Superior temporal gyrus (tissue), 1 donor: ENCODE measurements around the gene KLK12.

Experiments used
- DNase-seq: peaks from one replicate; pipeline ENCODE4 v3.0.0-alpha.2; 2016; ENCODE audit errors: extremely low spot score

Gene KLK12

DNA sequence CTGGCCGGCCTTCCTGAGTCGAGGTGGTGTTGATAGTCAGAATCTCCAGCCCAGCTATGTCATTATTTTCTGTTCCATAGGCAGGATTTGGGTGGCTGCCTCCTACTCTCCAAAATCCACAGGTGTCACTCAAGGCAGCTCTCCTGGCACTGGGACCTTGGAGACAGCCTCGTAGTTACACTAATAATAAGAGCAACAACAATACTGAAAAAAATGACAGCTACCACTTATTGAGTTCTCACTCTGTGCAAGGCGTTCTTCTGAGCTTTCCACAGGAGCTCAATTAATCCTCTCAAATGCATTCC is 12.2 kb upstream of the KLK12 start:
- DNase-seq: no peak

DNA sequence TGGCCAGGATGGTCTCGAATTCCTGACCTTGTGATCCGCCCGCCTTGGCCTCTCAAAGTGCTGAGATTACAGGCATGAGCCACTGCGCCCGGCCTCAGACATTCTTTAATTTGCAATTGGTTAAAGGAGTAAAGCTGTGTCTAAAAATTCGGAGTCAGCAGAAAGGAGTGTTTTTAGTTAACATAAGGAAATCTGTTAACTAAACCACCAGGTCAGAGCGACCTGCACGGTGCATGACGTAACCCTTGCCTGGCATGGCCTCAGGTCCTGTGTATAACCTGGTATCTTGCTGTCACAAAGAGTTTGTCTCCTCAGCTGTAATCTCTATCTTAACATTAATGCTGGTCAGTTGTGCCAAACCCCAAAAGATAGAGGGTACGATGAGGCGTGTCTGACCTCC is 9.5 kb upstream of the KLK12 start:
- DNase-seq: no peak

DNA sequence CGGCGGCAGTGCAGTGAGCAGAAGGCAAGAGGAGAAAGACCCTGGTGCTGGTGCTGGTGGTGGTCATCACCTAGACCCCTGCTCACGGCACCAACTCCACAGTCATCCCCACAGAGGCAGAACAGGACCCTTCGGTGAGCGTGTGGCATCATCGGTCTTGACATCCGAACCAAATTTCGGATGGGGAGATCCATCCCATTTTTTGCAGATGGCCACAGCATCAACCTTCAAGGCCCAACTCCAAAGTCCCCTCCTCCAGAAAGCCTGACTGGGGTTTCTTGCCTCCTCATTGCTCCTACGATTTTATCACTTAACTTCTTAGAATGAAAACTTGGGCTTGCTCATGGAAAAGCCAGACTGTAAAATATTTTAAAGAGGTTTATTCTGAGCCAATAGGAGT is 8.7 kb upstream of the KLK12 start:
- no peak for DNase-seq

DNA sequence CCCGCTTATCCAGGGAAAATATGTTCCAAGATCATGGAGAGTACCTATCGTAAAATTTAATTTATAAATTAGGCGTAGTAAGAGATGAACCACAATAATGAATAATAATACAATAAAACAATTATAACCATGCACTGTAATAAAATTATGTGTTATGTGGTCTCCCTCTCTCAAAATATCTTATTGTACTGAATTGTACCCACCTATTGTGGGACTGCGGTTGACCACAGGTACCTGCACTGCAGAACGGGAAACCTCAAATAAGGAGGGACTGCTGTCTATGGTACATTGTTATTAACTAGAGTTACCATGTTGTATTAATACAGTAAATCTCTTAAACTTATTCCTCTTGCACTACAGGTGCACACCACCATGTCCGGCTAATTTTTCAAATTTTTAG is 5.3 kb upstream of the KLK12 start:
- no peak for DNase-seq

DNA sequence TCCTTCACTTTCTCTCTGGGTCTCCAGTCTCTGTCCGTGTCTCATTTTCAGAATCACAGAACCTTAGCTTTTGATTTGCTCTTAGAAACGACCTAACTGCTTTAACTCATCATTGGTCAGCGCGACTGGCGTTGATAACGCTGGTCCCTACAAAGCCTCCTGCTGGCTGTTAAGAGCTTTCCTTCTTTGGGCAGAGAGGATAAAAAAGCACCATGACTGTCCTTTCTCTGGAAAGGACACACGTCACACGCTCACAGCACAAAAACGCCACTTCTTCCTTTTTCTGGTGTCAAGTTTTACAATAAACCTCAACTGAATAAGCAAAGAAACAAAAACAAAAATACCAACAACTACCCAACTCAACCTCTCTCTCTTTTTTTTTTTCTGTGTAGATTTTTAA is 1.7 kb upstream of the KLK12 start:
- DNase-seq: no peak

DNA sequence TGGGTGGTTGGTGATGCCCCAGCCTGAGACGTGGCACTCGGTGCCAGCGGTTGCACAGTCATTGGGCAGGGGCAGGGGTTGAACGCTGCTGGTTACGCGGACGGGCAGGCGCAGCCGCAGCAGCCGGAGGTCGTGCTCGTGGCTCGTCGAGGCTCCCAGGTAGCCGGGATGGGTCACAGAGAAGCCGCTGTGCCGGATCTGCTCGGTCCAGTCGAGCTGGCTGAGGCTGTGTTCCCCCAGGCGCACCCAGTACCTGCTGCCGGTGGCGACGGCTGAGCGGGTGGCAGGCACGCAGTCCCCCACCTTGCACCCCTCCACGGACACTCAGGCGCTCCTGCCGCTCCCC is 2.9 kb downstream of the KLK12 start:
- DNase-seq: no peak

DNA sequence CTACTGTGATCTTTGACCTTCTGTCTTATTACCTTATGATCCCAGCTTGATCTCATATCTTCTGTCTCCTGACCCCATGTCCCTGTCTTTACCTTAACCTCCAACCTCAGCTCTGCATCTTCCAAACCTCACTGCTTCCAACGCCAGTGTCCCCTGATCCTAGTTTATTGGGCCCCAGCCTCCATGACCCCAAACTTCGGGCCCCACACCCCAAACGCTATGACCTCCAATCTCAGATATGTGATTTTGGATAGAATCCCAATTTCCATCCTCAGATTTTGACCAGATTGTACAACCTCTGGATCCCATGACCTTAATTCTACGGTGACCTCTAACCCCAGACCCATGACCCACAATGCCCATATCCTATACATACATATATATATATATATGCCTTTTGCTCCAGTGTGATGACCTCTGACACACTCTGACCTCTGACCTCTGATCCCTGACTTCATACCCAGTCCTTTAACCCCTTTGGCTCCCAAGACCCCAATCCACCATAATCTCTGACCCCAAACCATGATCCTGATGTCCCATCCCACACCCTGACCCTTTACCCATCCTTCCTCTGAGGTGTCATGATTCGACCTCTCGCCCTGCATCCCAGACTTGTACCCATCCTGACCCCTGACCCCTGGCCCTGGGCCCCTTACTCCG is 3.5 kb downstream of the KLK12 start:
- no peak for DNase-seq

DNA sequence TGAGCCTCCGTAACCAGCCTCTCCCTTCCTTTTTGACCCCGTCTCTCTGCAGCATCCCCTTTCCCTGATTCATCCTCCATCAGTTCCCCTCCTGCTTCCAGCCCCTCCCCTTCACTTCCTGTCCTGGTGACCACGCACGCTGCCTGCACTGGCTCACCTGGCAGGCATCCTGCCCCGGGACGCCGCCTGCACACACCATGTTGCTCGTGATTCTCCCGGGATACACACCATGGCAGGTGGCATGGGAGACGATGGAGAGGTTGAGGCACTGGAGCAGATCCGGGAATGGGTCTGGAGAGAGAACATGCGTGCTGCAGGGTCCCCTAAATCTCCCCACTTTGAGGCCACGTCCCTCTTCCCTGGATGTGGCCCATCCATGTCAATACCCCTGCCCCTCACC is 4.2 kb downstream of the KLK12 start:
- no peak for DNase-seq

DNA sequence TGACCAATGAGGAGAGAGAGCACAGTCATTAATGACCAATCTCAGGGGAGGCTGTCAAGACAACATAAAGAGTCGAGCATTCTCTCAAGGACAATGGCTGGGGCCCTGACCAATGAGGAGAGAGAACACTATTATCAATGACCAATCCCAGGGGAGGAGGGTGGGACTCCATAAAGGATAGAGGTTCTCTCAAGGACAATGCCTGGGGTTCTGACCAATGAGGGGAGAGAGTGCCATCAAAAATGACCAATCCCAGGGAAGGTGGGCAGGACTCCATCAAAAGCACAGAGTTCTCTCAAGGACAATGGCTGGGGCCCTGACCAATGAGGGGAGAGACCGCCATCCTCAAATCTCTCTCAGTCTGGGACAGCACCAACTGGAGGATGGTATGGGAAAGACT is 5.1 kb downstream of the KLK12 start:
- DNase-seq: no peak

DNA sequence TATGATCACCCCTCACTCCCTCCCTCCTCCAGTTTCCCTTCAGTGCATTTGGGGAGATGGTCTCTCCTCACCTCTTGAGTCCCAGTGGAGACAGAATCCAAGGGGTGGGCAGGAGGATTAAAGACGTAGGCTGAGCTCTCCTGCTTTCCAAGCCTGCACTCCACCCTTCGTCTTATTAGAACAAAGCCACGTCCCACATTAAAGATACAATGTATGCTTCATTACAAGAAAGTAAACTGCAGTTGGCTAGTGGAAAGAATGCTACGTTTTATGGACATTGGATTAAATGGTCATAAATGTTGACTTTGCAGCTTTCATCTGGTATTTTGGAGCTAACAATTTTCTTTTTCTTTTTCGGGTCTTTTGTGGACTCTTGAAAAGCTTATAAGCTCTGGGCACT is 6.9 kb downstream of the KLK12 start:
- no peak for DNase-seq

DNA sequence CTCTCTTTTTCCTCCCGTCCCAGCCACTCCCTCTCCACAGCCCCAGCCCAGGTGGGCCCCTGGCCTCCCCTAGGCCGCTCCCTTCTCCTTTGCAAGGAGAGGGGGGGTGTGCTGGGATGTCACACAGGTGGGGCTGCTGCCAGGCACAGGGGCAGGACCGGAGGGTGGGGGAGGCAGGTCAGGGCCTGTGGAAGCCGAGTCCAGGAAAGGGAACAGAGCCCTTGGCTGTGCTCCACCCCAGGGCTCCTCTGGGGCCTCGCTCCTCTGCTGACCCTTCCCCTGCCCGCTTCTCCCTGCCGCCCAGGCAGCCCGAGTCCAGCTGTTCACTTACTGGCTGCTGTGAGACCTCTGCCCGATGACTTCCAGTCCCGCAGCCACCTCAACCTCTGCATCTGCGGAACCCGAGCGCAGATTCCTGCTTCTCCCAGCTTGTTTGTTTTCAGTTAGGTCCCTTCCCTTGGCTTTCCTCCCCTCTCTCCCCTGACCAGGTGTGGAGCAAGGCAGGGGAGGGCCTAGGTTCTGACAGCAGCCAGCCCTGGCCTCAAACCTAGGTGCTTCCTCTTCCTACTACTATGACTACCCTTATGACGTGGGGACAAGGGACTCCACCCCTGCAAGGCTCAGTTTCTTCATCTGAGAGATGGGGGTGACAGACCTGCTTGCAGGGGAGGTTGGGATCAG is 7.5 kb downstream of the KLK12 start:
- DNase-seq: no peak

DNA sequence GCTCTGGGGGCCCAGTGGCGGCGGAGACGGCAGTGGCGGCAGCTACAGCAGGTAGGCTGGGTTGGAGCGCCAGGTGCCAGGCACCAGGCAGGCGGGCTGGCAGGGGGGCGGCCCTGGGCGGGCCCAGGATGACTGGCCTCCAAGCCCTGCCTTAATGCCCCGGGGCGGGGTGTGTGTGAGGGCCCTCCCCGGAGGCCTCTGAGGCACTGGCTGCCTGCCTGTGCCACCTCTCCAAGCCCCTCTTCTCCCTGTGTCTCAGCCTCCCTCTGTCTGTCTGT is 8.3 kb downstream of the KLK12 start, which contains the start of gene KLK11:
KLK11 (minus strand) TSS at position 63 of the 278 bp plus-strand sequence. CDS start 985 bp downstream, outside the sequence.
- no peak for DNase-seq

DNA sequence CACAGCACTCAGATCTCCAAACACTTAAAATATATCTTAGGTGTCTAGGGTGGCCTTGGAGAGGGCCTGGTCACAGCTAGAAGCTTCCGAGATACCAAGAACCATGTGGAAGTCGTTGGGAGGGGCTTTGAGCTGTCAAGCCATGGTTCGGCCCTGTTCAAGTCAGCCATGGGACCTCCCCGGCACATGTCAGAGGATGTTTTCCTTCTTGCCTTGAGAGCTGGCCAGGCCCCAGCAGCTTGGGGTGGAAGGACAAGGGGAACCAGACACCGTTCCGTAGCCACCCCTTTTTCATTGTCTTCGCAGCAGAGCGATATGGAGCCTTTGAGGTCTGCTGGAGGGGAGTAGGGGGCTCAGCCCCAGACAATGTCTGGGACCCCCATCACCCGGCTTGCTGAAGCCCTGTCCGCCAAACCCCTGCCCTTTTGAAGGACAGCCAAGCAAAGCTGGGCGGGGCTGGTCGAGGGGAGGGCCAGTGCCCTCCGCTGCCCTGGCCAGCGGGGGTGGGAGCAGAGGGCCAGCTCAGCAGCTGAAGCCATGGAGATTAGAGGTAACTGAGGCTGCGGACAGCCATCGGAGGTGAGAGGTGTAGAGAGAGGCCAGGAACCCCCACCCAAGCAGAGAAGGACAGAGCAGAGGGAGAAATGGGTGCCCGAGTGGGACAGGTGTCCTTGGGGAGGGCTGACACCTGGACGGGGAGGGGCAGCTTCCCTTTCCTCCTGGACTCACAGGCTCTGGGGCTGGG is 8.8 kb downstream of the KLK12 start:
- no peak for DNase-seq

DNA sequence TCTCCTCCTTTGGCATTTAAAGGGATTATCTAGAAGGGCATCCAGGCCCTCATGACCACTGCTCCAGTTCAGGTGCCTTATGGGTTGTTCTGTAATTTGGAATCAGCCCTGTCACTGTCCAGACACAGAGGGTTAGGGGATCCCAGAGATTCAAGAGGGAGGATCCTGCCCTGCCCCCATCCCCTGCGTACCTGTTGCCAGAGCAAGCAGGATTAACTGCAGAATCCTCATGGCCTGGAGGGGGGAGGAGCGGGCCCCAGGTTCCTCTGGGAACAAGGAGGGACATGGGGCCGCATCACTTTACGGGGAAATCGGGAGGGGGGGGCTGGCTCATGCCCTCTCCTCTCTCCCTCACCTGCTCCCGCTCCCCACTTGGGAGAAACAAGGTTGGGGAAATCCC is 9.4 kb downstream of the KLK12 start:
- DNase-seq: no peak

DNA sequence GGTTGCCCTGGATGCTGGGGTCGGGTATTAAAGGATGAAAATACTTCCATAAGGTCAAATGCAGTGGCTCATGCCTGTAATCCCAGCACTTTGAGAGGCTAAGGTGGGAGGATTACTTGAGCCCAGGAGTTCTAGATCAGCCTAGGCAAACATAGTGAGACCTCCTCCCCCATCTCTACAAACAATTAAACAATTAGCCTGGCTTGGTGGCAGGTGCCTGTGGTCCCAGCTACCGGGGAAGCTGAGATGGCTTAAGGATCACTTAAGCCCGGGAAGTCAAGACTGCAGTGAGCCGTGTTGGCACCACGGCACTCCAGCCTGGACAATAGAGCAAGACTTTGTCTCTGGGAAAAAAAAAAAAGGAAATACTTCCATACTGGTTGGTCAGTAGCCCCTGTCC is 9.9 kb downstream of the KLK12 start:
- no peak for DNase-seq

DNA sequence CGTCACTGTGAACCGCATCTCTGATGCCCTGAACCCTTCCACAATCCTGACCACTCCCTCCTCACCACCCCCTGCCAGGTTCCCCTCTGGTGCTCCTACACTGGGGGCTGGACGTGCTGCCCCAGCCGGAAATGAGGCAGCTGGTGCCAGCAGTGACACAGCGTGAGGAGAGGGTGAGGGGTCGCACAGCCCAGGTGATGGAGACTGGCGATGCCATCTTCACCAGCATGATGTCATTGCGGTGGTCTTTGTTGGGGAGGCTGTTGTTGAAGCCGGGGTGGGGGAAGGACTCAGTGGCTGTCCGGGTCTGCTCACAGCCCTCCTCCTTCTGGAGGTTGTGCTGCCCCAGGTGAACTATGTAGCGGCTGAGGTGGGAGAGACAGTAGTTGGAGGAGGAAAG is 10.9 kb downstream of the KLK12 start:
- no peak for DNase-seq

DNA sequence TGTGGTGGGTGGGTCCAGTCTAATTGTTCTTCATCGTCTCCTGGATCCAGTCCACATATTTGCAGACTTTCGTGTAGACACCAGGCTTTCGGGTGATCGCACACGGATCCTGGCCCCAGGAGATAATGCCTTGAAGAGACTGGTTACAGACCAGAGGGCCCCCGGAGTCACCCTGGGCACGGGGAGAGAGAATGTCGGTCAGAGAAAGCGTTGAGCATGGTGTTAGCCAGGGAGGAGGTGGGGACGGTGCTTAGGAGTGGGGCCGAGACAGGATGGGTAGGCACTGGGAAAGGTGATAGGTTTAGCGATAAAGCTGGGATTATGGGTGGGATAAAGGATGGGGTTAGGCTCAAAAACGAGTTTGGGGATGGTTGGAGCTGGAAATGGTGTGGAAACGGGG is 12.3 kb downstream of the KLK12 start:
- no peak for DNase-seq

DNA sequence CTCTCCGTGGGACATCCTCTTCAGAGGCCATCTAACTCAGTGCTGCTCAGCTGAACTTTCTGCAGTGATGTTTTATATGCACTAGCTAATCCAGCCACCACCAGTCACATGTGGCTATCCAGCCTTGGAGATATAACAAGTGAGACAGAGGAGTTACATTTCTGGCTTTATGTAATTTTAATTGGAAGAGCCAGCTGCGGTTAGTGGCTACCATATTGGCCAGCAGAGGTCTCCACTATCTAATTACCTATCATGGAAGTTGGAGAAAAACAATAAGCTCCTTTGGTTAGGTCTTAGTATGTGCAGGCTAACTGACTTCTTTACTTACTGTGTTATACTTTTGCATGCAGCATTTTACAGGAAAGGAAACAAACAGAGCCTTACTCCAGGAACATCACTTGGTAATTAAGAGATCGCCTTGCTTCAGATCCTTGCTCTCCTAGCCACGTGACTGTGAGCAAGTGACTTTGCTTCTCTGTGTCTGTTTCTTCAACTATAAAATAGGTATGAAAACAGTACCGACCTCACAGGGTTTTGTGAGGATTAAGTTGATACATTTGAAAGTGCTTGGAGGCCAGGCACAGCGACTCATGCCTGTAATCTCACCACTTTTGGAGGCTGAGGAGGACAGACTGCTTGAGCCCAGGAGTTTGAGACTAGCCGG is 13.7 kb downstream of the KLK12 start:
- peak; percentile 78 for DNase-seq

DNA sequence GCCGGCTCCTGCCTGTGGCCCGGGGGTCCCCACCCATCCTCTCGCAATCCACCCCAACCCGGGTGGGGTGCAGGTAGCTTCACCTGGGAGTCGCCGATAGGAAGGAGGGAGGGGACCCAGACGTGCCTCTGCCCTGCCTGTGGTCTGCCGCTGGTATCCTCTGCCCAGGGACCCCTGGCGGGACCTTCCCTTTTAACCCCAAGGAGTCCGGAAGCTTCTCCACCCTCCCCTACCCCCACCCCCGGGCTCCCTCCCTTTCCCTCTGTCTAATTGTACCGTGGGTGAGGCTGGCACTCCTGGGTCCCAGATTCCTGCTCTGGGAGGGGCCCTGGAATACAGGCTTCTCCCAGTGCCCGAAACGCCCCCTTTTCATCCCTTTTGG is 15.3 kb downstream of the KLK12 start, which contains the start of gene KLK10:
KLK10 (minus strand) TSS at position 166 of the 382 bp plus-strand sequence. CDS start 579 bp downstream, outside the sequence.
- no peak for DNase-seq

DNA sequence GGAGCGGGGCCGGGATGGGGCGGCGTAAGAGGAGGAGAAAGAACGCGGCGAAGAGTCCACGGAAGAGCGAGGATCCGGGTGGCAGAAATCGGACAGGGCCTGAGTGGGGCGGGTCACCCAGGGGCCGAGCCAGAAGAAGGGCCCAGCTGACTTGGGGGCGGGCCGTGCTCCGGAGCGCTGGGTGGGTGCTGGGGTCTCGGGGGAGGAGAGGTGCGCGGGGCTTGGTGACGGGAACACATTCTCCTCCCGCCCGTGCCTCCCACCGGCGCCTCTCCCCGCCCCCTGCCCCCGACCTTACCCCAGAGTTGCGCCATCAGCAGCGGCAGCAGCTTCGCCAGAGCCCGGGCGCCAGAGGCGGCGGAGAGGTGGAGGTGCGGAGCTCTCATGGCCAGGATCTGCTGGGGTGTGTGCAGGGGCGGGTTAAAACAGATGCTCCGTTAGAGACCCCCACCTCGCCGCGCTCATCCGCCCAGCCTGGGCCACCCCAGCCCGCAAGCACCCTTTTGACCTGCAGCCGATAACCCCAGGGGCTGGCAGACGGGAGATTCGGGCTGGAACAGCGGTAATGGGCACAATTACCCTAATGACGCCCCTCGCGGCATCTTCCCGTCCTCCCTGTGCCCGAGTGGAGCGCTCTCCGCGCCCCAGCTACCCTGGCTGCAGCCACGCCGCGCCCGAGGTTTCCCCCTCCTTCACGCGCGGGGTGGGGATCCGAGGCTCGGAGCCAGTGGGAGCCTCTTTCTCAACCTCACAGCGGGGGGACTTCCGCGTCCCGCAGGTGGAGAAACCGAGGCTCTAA is 15.9 kb downstream of the KLK12 start:
- DNase-seq: no peak

DNA sequence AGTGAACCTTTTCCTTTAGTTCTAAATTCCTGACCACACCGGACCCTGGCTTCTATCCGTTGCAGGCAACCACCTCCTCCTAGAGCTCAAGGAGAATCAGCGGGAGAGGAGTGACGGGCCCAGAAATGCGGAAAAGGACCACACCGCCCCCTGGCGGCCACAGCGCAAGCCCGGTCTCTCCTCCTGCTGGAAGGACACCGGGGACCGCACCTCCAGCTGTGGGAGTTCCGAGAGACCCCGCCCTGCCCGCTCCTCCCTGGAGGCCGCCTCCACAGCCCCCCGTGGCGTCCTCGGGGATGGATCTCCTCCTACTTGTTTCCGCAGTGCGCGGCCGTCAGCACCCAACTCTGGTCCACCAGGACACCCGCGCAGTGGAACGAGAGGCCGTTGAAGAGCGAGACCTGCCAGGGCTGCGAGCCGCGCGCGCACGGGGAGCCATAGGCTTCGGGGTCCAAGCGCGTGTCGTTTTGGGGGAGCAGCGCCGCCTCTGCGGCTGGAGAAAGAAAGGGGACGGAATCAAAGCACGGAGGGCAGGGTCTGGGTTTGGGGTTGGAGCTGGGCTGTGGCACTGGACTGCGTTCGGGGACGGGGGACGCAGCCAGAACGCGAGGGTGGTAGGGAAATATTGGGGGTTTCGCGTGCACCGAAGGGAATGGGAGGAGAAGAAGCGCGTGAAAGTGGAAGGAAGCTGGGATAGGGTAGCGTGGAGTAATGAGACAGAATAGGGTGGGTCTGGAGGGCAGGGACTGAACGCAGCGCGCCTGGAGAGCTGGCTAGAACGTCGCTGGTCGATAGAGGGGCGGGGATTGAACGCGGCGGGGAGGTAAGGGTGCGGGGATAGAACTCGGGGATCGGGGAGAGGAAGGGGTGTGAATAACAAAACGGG is 17.8 kb downstream of the KLK12 start:
- DNase-seq: peak; percentile 79
